Gastrocnemius medialis (tissue), 4 donors: Measurements from ENCODE around the gene OR4D1. TPM values are rescaled to one million over a fixed set of nuclear protein-coding genes. Genes with fewer than 3 reads are reported as not detected.

Source experiments
- ATAC-seq, 2 donors: fragments of 150-250 bp; one replicate each; pipeline ENCODE4 v1.9.1; 2016
- DNase-seq, 2 donors: peaks; one replicate each; pipeline ENCODE4 v3.0.0-alpha.2; 2019
- H3K27ac ChIP-seq, 4 donors: fragments of 200-600 bp; sonication (generic); 1 replicate in 1 of 4; 2 replicates in 3 of 4; pipeline ENCODE4 v1.5.1; 2016 to 2018; ENCODE audit warnings: mild to moderate bottlenecking in 2 of 4, moderate library complexity in 1 of 4
- H3K27me3 ChIP-seq, 3 donors: fragments of 200-600 bp; sonication (generic) in 2 of 3; 1 replicate in 1 of 3; 2 replicates in 2 of 3; pipeline versions ENCODE4 v1.5.1 to v1.6.0; 2016 to 2019; ENCODE audit warnings: mild to moderate bottlenecking in 1 of 3, moderate library complexity in 1 of 3
- H3K36me3 ChIP-seq, 2 donors: fragments of 200-600 bp; sonication (generic) in 1 of 2; one replicate each; pipeline ENCODE4 v1.5.1; 2017 to 2018
- H3K4me1 ChIP-seq, 2 donors: fragments of 200-600 bp; sonication (generic) in 1 of 2; one replicate each; pipeline ENCODE4 v1.5.1; 2016 to 2017; ENCODE audit warnings: mild to moderate bottlenecking in 2 of 2
- H3K4me3 ChIP-seq, 4 donors: fragments of 200-600 bp; sonication (generic) in 3 of 4; 1 replicate in 1 of 4; 2 replicates in 3 of 4; pipeline ENCODE4 v1.5.1; 2016 to 2019; ENCODE audit warnings: mild to moderate bottlenecking in 2 of 4
- H3K9me3 ChIP-seq, 3 donors: fragments of 200-600 bp; sonication (generic) in 2 of 3; 1 replicate in 1 of 3; 2 replicates in 2 of 3; pipeline ENCODE4 v1.5.1; 2016 to 2019
- POLR2A ChIP-seq, 2 donors: fragments of 450-650 bp; IDR thresholded peaks; one replicate each; pipeline ENCODE4 v1.6.1; 2017; ENCODE audit warnings: antibody characterized with exemption in 2 of 2, mild to moderate bottlenecking in 2 of 2, moderate library complexity in 2 of 2
- in situ Hi-C, 4 donors: fragments of 200-750 bp; cut with MboI; loops; one replicate each; pipeline versions ENCODE4 v1.15.0 to v1.8.0; 2017; ENCODE audit warnings: low sequenced_read_pairs in 4 of 4
- intact Hi-C: fragments of 100-400 bp; cut with DNase I; formaldehyde crosslinking; loops from one replicate; pipeline ENCODE4 v1.15.1; 2023; ENCODE audit warnings: low total_unique reads
- total RNA-seq, 4 donors: library from RNA; depleted of rRNA; stranded (reverse); fragments of >200 nt; gene quantifications; one replicate each; pipeline versions ENCODE4 v1.1.0 to v1.2.3, GENCODE V29; 2016
- TF ChIP-seq, protein P1 (sequence below), 5 experiments: fragments of 450-650 bp in 3 of 5; fragments of 200-600 bp in 2 of 5; sonication (generic) in 2 of 5; IDR thresholded peaks in 4 of 5; conservative IDR thresholded peaks in 1 of 5; 1 replicate in 4 of 5; 2 replicates in 1 of 5; pipeline ENCODE4 v1.5.1; 2016 to 2019; ENCODE audit warnings: antibody characterized with exemption in 5 of 5, mild to moderate bottlenecking in 3 of 5, moderate library complexity in 3 of 5

The OR4D1 gene
- total RNA-seq, 4 donors from 2014 or later, result not detected

DNA sequence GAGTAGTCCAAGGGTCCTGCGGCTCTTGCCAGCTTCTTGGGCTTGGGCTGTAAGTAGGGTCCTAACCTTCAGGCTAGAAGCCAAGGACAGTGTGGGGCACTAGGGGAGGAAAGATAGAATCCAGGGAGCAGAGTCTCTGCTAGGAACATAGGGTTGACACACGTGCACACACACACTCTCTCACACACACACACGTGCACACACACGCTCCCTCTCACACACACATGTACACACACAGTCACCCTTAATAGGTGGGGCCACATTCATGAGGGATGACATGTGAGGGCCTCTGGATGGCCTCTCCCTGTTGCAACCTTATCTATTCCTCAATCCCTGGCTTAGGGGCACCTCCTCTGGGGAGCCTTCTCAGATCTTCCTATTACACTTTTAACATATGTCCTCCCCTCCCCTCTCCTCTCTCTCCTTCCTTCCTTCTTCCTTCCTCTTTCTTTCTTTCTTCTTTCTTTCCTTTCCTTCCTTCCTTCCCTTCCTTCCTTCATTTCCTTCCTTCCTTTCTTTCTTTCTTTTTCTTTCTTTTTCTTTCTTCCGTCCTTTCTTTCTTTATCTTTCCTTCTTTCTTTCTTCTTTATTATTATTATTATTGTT, 47.4 kb downstream of the OR4D1 start:
- no peak for ATAC-seq
- Histone ChIP-seq H3K9me3 (no peaks in the 10 kb centered on the region), H3K27me3 (peaks cover 3 to 10% (median 4%) of the 10 kb centered on the region in 3 donors), H3K36me3 (no peaks in the 10 kb centered on the region), H3K4me3 (no peak overlapping the region), H3K27ac (no peak overlapping the region), H3K4me1 (no peaks in the 10 kb centered on the region)
- no peak for TF ChIP-seq POLR2A (IDR thresholded peaks at IDR 0.05)
- TF ChIP-seq, protein P1, sequence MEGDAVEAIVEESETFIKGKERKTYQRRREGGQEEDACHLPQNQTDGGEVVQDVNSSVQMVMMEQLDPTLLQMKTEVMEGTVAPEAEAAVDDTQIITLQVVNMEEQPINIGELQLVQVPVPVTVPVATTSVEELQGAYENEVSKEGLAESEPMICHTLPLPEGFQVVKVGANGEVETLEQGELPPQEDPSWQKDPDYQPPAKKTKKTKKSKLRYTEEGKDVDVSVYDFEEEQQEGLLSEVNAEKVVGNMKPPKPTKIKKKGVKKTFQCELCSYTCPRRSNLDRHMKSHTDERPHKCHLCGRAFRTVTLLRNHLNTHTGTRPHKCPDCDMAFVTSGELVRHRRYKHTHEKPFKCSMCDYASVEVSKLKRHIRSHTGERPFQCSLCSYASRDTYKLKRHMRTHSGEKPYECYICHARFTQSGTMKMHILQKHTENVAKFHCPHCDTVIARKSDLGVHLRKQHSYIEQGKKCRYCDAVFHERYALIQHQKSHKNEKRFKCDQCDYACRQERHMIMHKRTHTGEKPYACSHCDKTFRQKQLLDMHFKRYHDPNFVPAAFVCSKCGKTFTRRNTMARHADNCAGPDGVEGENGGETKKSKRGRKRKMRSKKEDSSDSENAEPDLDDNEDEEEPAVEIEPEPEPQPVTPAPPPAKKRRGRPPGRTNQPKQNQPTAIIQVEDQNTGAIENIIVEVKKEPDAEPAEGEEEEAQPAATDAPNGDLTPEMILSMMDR (IDR thresholded peaks at IDR 0.05 in 4 of 5, conservative IDR thresholded peaks at IDR 0.05 in 1 of 5), result no peak
- no peak for DNase-seq
- in situ Hi-C loops, result no loop called here
- intact Hi-C loops, result no loop called here

DNA sequence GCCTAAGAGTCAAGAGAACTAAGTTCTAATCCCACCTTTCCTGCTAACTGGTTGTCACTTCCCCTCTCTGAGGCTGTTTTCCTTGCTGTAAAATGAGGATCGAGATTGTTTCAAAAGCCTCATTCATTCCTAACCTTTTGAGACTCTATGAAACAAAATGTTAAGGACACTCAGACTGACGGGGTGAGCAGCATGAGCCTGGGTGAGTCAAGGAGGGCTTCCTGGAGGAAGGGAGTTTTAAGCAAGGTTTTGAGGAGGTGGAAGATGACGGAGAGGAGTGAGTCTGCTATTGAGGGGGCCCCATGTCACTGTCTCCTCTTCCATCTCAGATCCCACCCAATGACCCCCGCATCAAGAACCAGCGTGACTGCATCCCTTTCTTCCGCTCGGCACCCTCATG, 48.4 kb downstream of the OR4D1 start:
- no peaks in the 10 kb centered on the region for H3K36me3 ChIP-seq
- peaks cover 0 to 10% (median 0%) of the 10 kb centered on the region in 3 donors for H3K27me3 ChIP-seq
- intact Hi-C loops (no loop called here), in situ Hi-C loops (no loop called here)
- H3K9me3 ChIP-seq, result no peaks in the 10 kb centered on the region
- DNase-seq, result no peak
- H3K27ac ChIP-seq, result no peak overlapping the region
- H3K4me1 ChIP-seq, result no peaks in the 10 kb centered on the region
- no peak overlapping the region for H3K4me3 ChIP-seq
- no peak for TF ChIP-seq POLR2A (IDR thresholded peaks at IDR 0.05)
- TF ChIP-seq, protein P1 (IDR thresholded peaks at IDR 0.05 in 4 of 5, conservative IDR thresholded peaks at IDR 0.05 in 1 of 5), result no peak
- no peak for ATAC-seq

- Histone ChIP-seq H3K4me3 (no peak overlapping the region), H3K9me3 (no peaks in the 10 kb centered on the region), H3K36me3 (no peaks in the 10 kb centered on the region), H3K27ac (no peak overlapping the region), H3K4me1 (no peaks in the 10 kb centered on the region), H3K27me3 (peaks cover 0 to 10% (median 0%) of the 10 kb centered on the region in 3 donors)
- no peak for DNase-seq
- intact Hi-C loops, result no loop called here
- in situ Hi-C loops, result loop anchor here in 1 of 4 donors (10.0 kb wide), 1 partner anchor 65 kb away; no protein-coding TSS in a partner anchor
- TF ChIP-seq, protein P1 (IDR thresholded peaks at IDR 0.05 in 4 of 5, conservative IDR thresholded peaks at IDR 0.05 in 1 of 5), result peak in 1 of 5 experiments; percentile 44
- TF ChIP-seq POLR2A (IDR thresholded peaks at IDR 0.05), result no peak
- ATAC-seq, result no peak
Observed at GRCh38 chr17:58200024-58200633, 51.9 kb downstream of the OR4D1 start.

DNA sequence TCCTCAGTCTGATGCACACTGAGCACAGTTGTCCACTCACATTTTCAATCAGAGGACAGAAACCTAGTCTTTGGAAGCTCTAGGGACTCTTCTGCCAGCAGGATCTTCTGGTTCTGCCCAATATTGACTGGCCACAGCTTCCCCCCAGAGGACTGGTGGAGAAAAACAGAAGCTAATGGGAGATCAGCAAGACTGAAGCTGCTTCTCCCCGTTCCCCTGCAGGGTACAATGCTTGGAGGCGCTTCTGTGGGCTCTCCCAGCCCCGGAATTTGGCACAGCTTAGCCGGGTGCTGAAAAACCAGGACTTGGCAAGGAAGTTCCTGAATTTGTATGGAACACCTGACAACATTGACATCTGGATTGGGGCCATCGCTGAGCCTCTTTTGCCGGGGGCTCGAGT, 54.7 kb downstream of the OR4D1 start:
- in situ Hi-C loops, result loop anchor here in 1 of 4 donors (10.0 kb wide), 1 partner anchor 62 kb away; no protein-coding TSS in a partner anchor
- ATAC-seq, result no peak
- no peak for TF ChIP-seq POLR2A (IDR thresholded peaks at IDR 0.05)
- TF ChIP-seq, protein P1 (IDR thresholded peaks at IDR 0.05 in 4 of 5, conservative IDR thresholded peaks at IDR 0.05 in 1 of 5), result no peak

More for the DNA sequence above, 54.7 kb downstream of the OR4D1 start:
- DNase-seq, result no peak
- Histone ChIP-seq H3K27ac (no peak overlapping the region), H3K4me3 (no peak overlapping the region), H3K4me1 (no peaks in the 10 kb centered on the region), H3K9me3 (no peaks in the 10 kb centered on the region), H3K27me3 (peaks cover 0 to 6% (median 0%) of the 10 kb centered on the region in 3 donors), H3K36me3 (peaks cover 0 to 25% of the 10 kb centered on the region in 2 donors)
- intact Hi-C loops, result no loop called here
